Measurements from ENCODE around the gene PTCSC3. TPM values are rescaled to one million over a fixed set of nuclear protein-coding genes. Genes with fewer than 3 reads are reported as not detected.

Gene PTCSC3
- total and polyA plus RNA-seq, 2 donors from 2014 or later, result 6.4 TPM; not detected in 1

DNA sequence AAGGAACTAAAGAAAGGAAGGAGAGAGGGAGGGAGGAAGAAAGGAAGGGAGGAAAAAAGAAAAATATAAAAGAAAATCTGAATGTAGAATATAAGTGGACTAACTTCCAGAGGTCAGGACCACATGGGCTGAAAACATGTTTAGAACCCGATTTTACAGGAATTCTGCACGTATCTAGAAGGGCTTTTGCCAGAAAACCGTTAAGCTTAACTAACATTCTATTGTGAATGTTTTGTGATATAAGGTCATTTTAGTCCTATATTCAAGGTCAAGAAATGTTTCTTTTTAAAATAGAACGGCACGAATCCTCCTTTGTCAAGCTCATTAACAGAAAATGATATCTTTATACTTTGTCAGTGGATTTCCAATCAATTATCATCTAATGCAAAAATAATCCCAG, 13.1 kb downstream of the PTCSC3 start:
- intact Hi-C loops (cut with DNase I), result no loop called here
- Histone ChIP-seq H3K36me3 (ENCODE audit: control insufficient read depth in 2 of 3, insufficient read depth in 3 of 3, low read length in 3 of 3) (no peaks in the 10 kb centered on the region), H3K4me3 (ENCODE audit: low read length in 3 of 3) (no peak overlapping the region), H3K4me1 (ENCODE audit: control insufficient read depth in 2 of 3, insufficient read depth in 2 of 3, low read depth in 1 of 3, low read length in 3 of 3) (no peaks in the 10 kb centered on the region), H3K9ac (ENCODE audit: low read length in 3 of 3) (no peak overlapping the region), H3K9me3 (ENCODE audit: control insufficient read depth in 2 of 3, insufficient read depth in 1 of 3, low read length in 3 of 3) (peaks cover 0 to 2% (median 0%) of the 10 kb centered on the region in 3 donors), H3K27ac (ENCODE audit: low read depth in 2 of 2, low read length in 2 of 2) (no peak overlapping the region), H3K27me3 (ENCODE audit: control insufficient read depth, insufficient read depth, low read length) (no peaks in the 10 kb centered on the region)
- TF ChIP-seq, protein P1, sequence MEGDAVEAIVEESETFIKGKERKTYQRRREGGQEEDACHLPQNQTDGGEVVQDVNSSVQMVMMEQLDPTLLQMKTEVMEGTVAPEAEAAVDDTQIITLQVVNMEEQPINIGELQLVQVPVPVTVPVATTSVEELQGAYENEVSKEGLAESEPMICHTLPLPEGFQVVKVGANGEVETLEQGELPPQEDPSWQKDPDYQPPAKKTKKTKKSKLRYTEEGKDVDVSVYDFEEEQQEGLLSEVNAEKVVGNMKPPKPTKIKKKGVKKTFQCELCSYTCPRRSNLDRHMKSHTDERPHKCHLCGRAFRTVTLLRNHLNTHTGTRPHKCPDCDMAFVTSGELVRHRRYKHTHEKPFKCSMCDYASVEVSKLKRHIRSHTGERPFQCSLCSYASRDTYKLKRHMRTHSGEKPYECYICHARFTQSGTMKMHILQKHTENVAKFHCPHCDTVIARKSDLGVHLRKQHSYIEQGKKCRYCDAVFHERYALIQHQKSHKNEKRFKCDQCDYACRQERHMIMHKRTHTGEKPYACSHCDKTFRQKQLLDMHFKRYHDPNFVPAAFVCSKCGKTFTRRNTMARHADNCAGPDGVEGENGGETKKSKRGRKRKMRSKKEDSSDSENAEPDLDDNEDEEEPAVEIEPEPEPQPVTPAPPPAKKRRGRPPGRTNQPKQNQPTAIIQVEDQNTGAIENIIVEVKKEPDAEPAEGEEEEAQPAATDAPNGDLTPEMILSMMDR (IDR thresholded peaks at IDR 0.05; ENCODE audit: borderline replicate concordance, extremely low read depth, insufficient read depth), result no peak
- FAIRE-seq, result no peak
- DNase-seq, result no peak

DNA sequence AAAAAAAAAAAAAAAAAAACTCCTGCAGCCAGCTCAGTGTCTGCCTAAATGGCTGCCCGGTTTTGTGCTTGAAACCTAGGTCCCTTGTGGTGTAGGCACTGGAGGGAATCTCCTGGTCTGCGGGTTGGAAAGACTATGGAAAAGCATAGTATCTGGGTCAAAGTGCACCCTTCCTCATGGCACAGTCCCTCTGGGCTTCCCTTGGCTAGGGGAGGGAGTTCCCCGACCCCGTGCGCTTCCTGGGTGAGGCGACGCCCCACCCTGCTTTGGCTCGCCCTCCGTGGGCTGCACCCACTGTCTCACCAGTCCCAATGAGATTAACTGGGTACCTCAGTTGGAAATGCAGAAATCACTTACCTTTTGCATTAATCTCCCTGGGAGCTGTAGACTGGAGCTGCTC, 14.3 kb downstream of the PTCSC3 start:
- Histone ChIP-seq H3K4me1 (ENCODE audit: control insufficient read depth in 2 of 3, insufficient read depth in 2 of 3, low read depth in 1 of 3, low read length in 3 of 3) (no peaks in the 10 kb centered on the region), H3K9ac (ENCODE audit: low read length in 3 of 3) (no peak overlapping the region), H3K27ac (ENCODE audit: low read depth in 2 of 2, low read length in 2 of 2) (no peak overlapping the region), H3K36me3 (ENCODE audit: control insufficient read depth in 2 of 3, insufficient read depth in 3 of 3, low read length in 3 of 3) (no peaks in the 10 kb centered on the region), H3K4me3 (ENCODE audit: low read length in 3 of 3) (peak overlapping the region in 2 of 3 donors; percentile 42 to 55), H3K9me3 (ENCODE audit: control insufficient read depth in 2 of 3, insufficient read depth in 1 of 3, low read length in 3 of 3) (peaks cover 0 to 2% (median 0%) of the 10 kb centered on the region in 3 donors), H3K27me3 (ENCODE audit: control insufficient read depth, insufficient read depth, low read length) (no peaks in the 10 kb centered on the region)
- DNase-seq (no peak), FAIRE-seq (no peak)
- intact Hi-C loops (cut with DNase I), result no loop called here
- TF ChIP-seq, protein P1 (IDR thresholded peaks at IDR 0.05; ENCODE audit: borderline replicate concordance, extremely low read depth, insufficient read depth), result no peak

- peak in 4 of 5 donors; percentile 21 to 51 (median 32) for DNase-seq
- Histone ChIP-seq H3K4me3 (ENCODE audit: low read length in 3 of 3) (peak overlapping the region in 2 of 3 donors; percentile 42 to 55), H3K9ac (ENCODE audit: low read length in 3 of 3) (no peak overlapping the region), H3K27ac (ENCODE audit: low read depth in 2 of 2, low read length in 2 of 2) (no peak overlapping the region), H3K36me3 (ENCODE audit: control insufficient read depth in 2 of 3, insufficient read depth in 3 of 3, low read length in 3 of 3) (no peaks in the 10 kb centered on the region), H3K27me3 (ENCODE audit: control insufficient read depth, insufficient read depth, low read length) (no peaks in the 10 kb centered on the region), H3K4me1 (ENCODE audit: control insufficient read depth in 2 of 3, insufficient read depth in 2 of 3, low read depth in 1 of 3, low read length in 3 of 3) (no peaks in the 10 kb centered on the region), H3K9me3 (ENCODE audit: control insufficient read depth in 2 of 3, insufficient read depth in 1 of 3, low read length in 3 of 3) (peaks cover 0 to 2% (median 0%) of the 10 kb centered on the region in 3 donors)
- intact Hi-C loops (cut with DNase I), result no loop called here
- TF ChIP-seq, protein P1 (IDR thresholded peaks at IDR 0.05; ENCODE audit: borderline replicate concordance, extremely low read depth, insufficient read depth), result no peak
- FAIRE-seq, result no peak
Measured at GRCh38 chr14:36161776-36162175, 14.7 kb downstream of the PTCSC3 start.

- H3K27ac ChIP-seq (ENCODE audit: low read depth in 2 of 2, low read length in 2 of 2), result no peak overlapping the region
- no peak overlapping the region for H3K9ac ChIP-seq (ENCODE audit: low read length in 3 of 3)
- intact Hi-C loops (cut with DNase I), result no loop called here
- no peaks in the 10 kb centered on the region for H3K36me3 ChIP-seq (ENCODE audit: control insufficient read depth in 2 of 3, insufficient read depth in 3 of 3, low read length in 3 of 3)
- no peak overlapping the region for H3K4me3 ChIP-seq (ENCODE audit: low read length in 3 of 3)
- H3K27me3 ChIP-seq (ENCODE audit: control insufficient read depth, insufficient read depth, low read length), result no peaks in the 10 kb centered on the region
- H3K4me1 ChIP-seq (ENCODE audit: control insufficient read depth in 2 of 3, insufficient read depth in 2 of 3, low read depth in 1 of 3, low read length in 3 of 3), result no peaks in the 10 kb centered on the region
- DNase-seq (no peak), FAIRE-seq (no peak)
- peaks cover 0 to 5% (median 0%) of the 10 kb centered on the region in 3 donors for H3K9me3 ChIP-seq (ENCODE audit: control insufficient read depth in 2 of 3, insufficient read depth in 1 of 3, low read length in 3 of 3)
- TF ChIP-seq, protein P1 (IDR thresholded peaks at IDR 0.05; ENCODE audit: borderline replicate concordance, extremely low read depth, insufficient read depth), result no peak
Measured at GRCh38 chr14:36151335-36151734, 25.2 kb downstream of the PTCSC3 start.

All from kidney (tissue), 14 donors.